Measurements from ENCODE around the gene OR6M1.

DNA sequence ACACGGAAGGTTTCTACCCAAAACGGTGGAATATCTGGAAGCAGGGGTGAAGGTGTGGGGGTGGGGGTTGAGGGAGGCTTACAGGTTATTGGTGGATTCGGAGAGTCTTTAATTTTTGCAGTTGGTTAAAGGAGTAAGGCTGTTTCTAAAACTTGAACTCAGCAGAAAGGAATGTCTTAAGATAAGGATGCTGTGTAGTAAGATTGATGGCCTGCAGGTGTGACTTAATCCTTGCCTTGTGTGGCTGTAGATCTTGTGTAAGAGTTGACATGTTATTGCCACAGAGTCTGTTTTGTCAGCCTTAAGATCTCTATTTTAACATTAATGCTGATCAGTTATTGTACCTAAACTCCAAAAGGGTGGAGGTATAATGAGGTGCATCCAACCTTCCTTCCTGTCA lies 16.4 kb upstream of the OR6M1 start:
- no peak for TF ChIP-seq CTCF (IDR thresholded peaks at IDR 0.05)
- TF ChIP-seq, protein P1, sequence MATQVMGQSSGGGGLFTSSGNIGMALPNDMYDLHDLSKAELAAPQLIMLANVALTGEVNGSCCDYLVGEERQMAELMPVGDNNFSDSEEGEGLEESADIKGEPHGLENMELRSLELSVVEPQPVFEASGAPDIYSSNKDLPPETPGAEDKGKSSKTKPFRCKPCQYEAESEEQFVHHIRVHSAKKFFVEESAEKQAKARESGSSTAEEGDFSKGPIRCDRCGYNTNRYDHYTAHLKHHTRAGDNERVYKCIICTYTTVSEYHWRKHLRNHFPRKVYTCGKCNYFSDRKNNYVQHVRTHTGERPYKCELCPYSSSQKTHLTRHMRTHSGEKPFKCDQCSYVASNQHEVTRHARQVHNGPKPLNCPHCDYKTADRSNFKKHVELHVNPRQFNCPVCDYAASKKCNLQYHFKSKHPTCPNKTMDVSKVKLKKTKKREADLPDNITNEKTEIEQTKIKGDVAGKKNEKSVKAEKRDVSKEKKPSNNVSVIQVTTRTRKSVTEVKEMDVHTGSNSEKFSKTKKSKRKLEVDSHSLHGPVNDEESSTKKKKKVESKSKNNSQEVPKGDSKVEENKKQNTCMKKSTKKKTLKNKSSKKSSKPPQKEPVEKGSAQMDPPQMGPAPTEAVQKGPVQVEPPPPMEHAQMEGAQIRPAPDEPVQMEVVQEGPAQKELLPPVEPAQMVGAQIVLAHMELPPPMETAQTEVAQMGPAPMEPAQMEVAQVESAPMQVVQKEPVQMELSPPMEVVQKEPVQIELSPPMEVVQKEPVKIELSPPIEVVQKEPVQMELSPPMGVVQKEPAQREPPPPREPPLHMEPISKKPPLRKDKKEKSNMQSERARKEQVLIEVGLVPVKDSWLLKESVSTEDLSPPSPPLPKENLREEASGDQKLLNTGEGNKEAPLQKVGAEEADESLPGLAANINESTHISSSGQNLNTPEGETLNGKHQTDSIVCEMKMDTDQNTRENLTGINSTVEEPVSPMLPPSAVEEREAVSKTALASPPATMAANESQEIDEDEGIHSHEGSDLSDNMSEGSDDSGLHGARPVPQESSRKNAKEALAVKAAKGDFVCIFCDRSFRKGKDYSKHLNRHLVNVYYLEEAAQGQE (IDR thresholded peaks at IDR 0.05; ENCODE audit: insufficient read depth in 1 of 2, low read depth in 2 of 2, low read length in 1 of 2): no peak
- no peak for TF ChIP-seq POLR2AphosphoS5 (IDR thresholded peaks at IDR 0.05; ENCODE audit: low read depth, low read length)
- no peak for TF ChIP-seq TCF7L2 (IDR thresholded peaks at IDR 0.05; ENCODE audit: low read depth, low read length)
